ENCODE data around the gene SPEF2. TPM values are rescaled to one million over a fixed set of nuclear protein-coding genes. Genes with fewer than 3 reads are reported as not detected.

SPEF2 gene
- total and polyA plus RNA-seq, 2 experiments from 2014 or later: 5.1 TPM

- 90% methylated on average over 4 of the region's 4 CpGs for WGBS (ENCODE audit: low lambda C conversion rate, missing lambda C conversion rate)
These were observed 171.1 kb downstream of the SPEF2 start for GRCh38 chr5:35788724-35789123.

DNA sequence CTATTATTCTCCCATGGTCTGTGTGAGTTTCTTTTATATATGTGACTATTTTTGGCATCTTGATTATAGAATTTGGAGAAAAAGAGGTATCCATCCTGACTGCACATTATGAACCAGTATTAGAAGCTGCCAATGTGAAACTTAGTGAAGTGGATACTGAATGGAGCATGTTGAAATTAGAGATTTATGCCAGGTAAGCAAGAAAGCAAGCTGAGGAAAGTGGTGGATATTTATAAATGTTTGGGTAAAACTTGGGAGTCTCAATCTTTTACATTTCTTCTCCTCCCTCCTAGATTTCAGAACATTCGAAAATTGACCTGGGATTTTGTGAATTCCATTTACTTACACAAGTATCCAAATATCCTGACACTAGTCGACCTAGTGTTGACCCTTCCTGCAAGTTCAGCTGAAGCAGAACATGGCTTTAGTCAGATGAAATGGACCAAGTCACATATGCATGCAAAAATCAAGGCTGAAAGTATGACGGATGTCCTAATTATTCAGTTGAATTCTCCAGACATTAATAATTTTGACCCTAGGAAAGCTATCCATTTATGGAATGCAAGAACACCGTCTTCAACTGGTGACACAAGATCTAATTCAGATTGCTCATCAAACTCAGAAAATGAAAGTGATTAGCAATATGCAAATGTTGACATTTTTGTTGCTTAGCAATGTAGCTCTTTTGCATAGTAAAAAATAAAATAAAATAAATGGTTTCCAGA is 172.2 kb downstream of the SPEF2 start:
- H3K9me3 ChIP-seq (ENCODE audit: low read depth): no peaks in the 10 kb centered on the region
- 92% methylated on average over 4 of the region's 4 CpGs for WGBS (ENCODE audit: low lambda C conversion rate, missing lambda C conversion rate)
- H3K4me3 ChIP-seq: no peak overlapping the region
- TF ChIP-seq CTCF (IDR thresholded peaks at IDR 0.05; ENCODE audit: poor library complexity) (no peak), EZH2 (IDR thresholded peaks at IDR 0.05; ENCODE audit: borderline replicate concordance) (no peak), EZH2phosphoT487 (IDR thresholded peaks at IDR 0.05; ENCODE audit: low read depth, severe bottlenecking, unreplicated experiment) (no peak)
- H3K4me2 ChIP-seq: no peak overlapping the region
- H3K9me2 ChIP-seq (replicated peaks; ENCODE audit: insufficient read depth): no peaks in the 10 kb centered on the region
- DNase-seq (ENCODE audit: low spot score): no peak
- no peak overlapping the region for H2AFZ ChIP-seq
- H3K79me2 ChIP-seq: no peaks in the 10 kb centered on the region
- no peaks in the 10 kb centered on the region for H4K20me1 ChIP-seq (ENCODE audit: insufficient read depth, poor library complexity, severe bottlenecking)
- no peak overlapping the region for H3K27ac ChIP-seq
- H3K4me1 ChIP-seq (ENCODE audit: insufficient read depth): no peaks in the 10 kb centered on the region
- no peaks in the 10 kb centered on the region for H3K27me3 ChIP-seq
- H3K36me3 ChIP-seq (replicated peaks; ENCODE audit: insufficient read depth, low read depth): no peaks in the 10 kb centered on the region

More at GRCh38 chr5:35788724-35789123, 171.1 kb downstream of the SPEF2 start:
- H3K9me3 ChIP-seq (ENCODE audit: low read depth): no peaks in the 10 kb centered on the region
- no peaks in the 10 kb centered on the region for H3K9me2 ChIP-seq (replicated peaks; ENCODE audit: insufficient read depth)
- H3K4me2 ChIP-seq: no peak overlapping the region
- H3K27me3 ChIP-seq: no peaks in the 10 kb centered on the region
- H4K20me1 ChIP-seq (ENCODE audit: insufficient read depth, poor library complexity, severe bottlenecking): no peaks in the 10 kb centered on the region
- no peak overlapping the region for H3K27ac ChIP-seq
- no peaks in the 10 kb centered on the region for H3K4me1 ChIP-seq (ENCODE audit: insufficient read depth)
- no peak overlapping the region for H2AFZ ChIP-seq
- no peaks in the 10 kb centered on the region for H3K36me3 ChIP-seq (replicated peaks; ENCODE audit: insufficient read depth, low read depth)
- no peak overlapping the region for H3K4me3 ChIP-seq
- no peaks in the 10 kb centered on the region for H3K79me2 ChIP-seq
- no peak for DNase-seq (ENCODE audit: low spot score)
- no peak for TF ChIP-seq EZH2phosphoT487 (IDR thresholded peaks at IDR 0.05; ENCODE audit: low read depth, severe bottlenecking, unreplicated experiment)
- no peak for TF ChIP-seq CTCF (IDR thresholded peaks at IDR 0.05; ENCODE audit: poor library complexity)
- TF ChIP-seq EZH2 (IDR thresholded peaks at IDR 0.05; ENCODE audit: borderline replicate concordance): no peak

DNA sequence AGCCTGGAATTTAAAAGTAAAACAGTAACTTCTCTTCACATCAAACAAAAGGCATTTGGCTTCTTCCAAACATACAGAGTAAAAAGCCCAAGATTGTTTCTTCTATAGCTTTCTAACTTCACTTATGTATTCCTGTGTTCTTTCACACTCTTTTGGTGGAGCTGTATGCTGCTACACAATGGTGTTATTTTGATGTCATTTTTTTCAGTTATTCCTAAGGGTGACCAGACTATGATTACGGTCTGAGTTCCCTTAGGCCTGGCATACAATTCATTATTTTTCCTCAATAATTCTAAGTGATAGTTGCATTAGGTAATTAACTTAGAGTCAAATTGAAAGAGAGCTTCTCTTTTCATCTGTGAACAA is 172.8 kb downstream of the SPEF2 start:
- WGBS (ENCODE audit: low lambda C conversion rate, missing lambda C conversion rate): 89% methylated on average over 1 of the region's 1 CpG
- H3K9me3 ChIP-seq (ENCODE audit: low read depth): no peaks in the 10 kb centered on the region
- no peak overlapping the region for H3K4me3 ChIP-seq
- H3K36me3 ChIP-seq (replicated peaks; ENCODE audit: insufficient read depth, low read depth): no peaks in the 10 kb centered on the region
- H4K20me1 ChIP-seq (ENCODE audit: insufficient read depth, poor library complexity, severe bottlenecking): no peaks in the 10 kb centered on the region
- no peak overlapping the region for H3K4me2 ChIP-seq
- no peaks in the 10 kb centered on the region for H3K79me2 ChIP-seq
- no peak for DNase-seq (ENCODE audit: low spot score)
- H3K4me1 ChIP-seq (ENCODE audit: insufficient read depth): no peaks in the 10 kb centered on the region
- TF ChIP-seq EZH2 (IDR thresholded peaks at IDR 0.05; ENCODE audit: borderline replicate concordance): no peak
- no peak for TF ChIP-seq CTCF (IDR thresholded peaks at IDR 0.05; ENCODE audit: poor library complexity)
- no peak for TF ChIP-seq EZH2phosphoT487 (IDR thresholded peaks at IDR 0.05; ENCODE audit: low read depth, severe bottlenecking, unreplicated experiment)
- no peak overlapping the region for H3K27ac ChIP-seq
- H2AFZ ChIP-seq: no peak overlapping the region
- no peaks in the 10 kb centered on the region for H3K9me2 ChIP-seq (replicated peaks; ENCODE audit: insufficient read depth)
- no peaks in the 10 kb centered on the region for H3K27me3 ChIP-seq

DNA sequence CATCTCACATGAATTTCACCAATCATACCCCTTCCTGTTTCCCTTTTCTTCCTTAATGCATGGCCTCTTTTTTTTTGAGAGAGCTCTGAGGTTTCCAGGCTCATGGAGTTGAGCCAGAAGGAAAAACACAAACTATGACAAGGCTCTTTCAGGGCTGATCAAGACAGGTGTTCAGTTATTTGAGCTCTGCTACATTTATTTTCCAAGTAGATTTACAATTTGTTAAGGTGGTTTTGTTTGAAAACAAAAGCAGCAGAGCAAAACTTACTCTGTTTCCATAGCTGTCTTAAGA is 176.6 kb downstream of the SPEF2 start:
- no peak for DNase-seq (ENCODE audit: low spot score)
- no peaks in the 10 kb centered on the region for H3K27me3 ChIP-seq
- TF ChIP-seq EZH2phosphoT487 (IDR thresholded peaks at IDR 0.05; ENCODE audit: low read depth, severe bottlenecking, unreplicated experiment): no peak
- no peak for TF ChIP-seq EZH2 (IDR thresholded peaks at IDR 0.05; ENCODE audit: borderline replicate concordance)
- no peak for TF ChIP-seq CTCF (IDR thresholded peaks at IDR 0.05; ENCODE audit: poor library complexity)
- no peak overlapping the region for H3K4me3 ChIP-seq
- no peaks in the 10 kb centered on the region for H3K79me2 ChIP-seq
- H3K4me2 ChIP-seq: no peak overlapping the region
- H3K36me3 ChIP-seq (replicated peaks; ENCODE audit: insufficient read depth, low read depth): no peaks in the 10 kb centered on the region
- H4K20me1 ChIP-seq (ENCODE audit: insufficient read depth, poor library complexity, severe bottlenecking): no peaks in the 10 kb centered on the region
- no peak overlapping the region for H3K27ac ChIP-seq
- H3K9me3 ChIP-seq (ENCODE audit: low read depth): no peaks in the 10 kb centered on the region
- no peaks in the 10 kb centered on the region for H3K4me1 ChIP-seq (ENCODE audit: insufficient read depth)
- H2AFZ ChIP-seq: no peak overlapping the region
- H3K9me2 ChIP-seq (replicated peaks; ENCODE audit: insufficient read depth): no peaks in the 10 kb centered on the region
